ENCODE results near the gene KRT4.

The KRT4 gene

GRCh38 chr12:52784909-52785308 lies 29.0 kb downstream of the KRT4 start:
- no peak for FAIRE-seq

GRCh38 chr12:52783563-52784316 lies 30.2 kb downstream of the KRT4 start:
- no peak for DNase-seq (ENCODE audit: insufficient read length)
- no peak for FAIRE-seq
- TF ChIP-seq TAF1 (IDR thresholded peaks at IDR 0.05; ENCODE audit: borderline replicate concordance, low read depth, low read length) (no peak), POLR2A (IDR thresholded peaks at IDR 0.05; ENCODE audit: low read depth, low read length) (no peak), POLR2AphosphoS5 (IDR thresholded peaks at IDR 0.05; ENCODE audit: low read depth, low read length) (no peak)

More at GRCh38 chr12:52784909-52785308, 29.0 kb downstream of the KRT4 start:
- DNase-seq (ENCODE audit: insufficient read length) = no peak
- TF ChIP-seq POLR2AphosphoS5 (IDR thresholded peaks at IDR 0.05; ENCODE audit: low read depth, low read length) (no peak), POLR2A (IDR thresholded peaks at IDR 0.05; ENCODE audit: low read depth, low read length) (no peak), TAF1 (IDR thresholded peaks at IDR 0.05; ENCODE audit: borderline replicate concordance, low read depth, low read length) (no peak)

DNA sequence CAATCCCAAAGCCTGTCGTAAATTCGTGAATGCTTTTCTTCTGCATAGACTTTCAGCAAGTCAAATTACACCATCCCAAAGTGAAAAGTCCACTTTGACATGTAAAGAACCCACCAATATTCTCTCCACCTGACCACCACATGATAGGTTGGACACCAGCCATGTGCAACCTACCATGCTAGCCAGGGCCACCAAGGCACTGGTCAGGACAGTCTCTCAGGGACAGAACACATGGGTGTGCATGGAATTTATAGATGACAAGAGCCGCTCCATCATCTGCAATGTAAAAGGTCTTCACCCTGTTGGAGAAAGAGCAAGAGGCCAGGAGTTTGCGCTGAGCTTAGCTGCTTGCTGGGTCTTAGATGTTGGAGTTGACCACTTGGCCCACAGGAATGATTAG lies 31.4 kb downstream of the KRT4 start:
- FAIRE-seq (no peak), DNase-seq (ENCODE audit: insufficient read length) (no peak)
- TF ChIP-seq POLR2AphosphoS5 (IDR thresholded peaks at IDR 0.05; ENCODE audit: low read depth, low read length) (no peak), POLR2A (IDR thresholded peaks at IDR 0.05; ENCODE audit: low read depth, low read length) (no peak), TAF1 (IDR thresholded peaks at IDR 0.05; ENCODE audit: borderline replicate concordance, low read depth, low read length) (no peak)

DNA sequence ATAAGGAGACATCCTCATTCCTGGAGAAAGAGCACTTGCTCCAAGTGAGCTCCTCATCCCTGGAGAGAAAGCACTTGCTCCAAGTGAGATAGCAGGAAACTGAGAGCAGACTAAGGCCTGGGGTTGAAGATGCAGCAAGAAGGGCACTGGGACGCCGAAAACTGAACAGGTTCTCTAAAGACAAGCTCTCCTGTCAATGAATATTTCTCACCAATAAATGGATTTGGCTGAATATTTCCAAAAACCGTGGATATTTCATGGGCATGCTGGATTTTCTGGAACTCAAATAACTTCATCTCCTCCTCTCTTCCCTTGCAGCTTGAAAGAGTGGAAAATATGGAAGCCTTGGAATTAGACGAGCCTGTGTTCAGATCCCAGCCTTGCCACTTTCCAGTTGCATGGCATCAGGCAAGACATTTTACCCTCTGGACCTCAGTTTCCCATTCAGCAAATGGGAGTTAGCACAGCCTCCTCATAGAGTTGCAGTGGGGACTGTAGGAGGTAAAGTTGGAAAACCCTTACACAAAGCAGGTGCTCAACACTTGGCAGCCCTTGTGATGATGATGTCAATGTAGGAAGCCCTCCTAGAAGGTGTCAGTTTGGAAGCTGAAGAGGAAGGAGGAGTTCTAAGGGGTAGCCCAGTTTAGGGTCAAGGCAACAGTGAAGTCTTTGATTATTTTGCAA lies 32.4 kb downstream of the KRT4 start:
- FAIRE-seq = no peak
- TF ChIP-seq POLR2A (IDR thresholded peaks at IDR 0.05; ENCODE audit: low read depth, low read length) (no peak), TAF1 (IDR thresholded peaks at IDR 0.05; ENCODE audit: borderline replicate concordance, low read depth, low read length) (no peak), POLR2AphosphoS5 (IDR thresholded peaks at IDR 0.05; ENCODE audit: low read depth, low read length) (no peak)

GRCh38 chr12:52779914-52780313 lies 34.0 kb downstream of the KRT4 start:
- TF ChIP-seq POLR2A (IDR thresholded peaks at IDR 0.05; ENCODE audit: low read depth, low read length) (no peak), POLR2AphosphoS5 (IDR thresholded peaks at IDR 0.05; ENCODE audit: low read depth, low read length) (no peak), TAF1 (IDR thresholded peaks at IDR 0.05; ENCODE audit: borderline replicate concordance, low read depth, low read length) (no peak)
- DNase-seq (ENCODE audit: insufficient read length) (no peak), FAIRE-seq (no peak)

More for the DNA sequence above, 32.4 kb downstream of the KRT4 start:
- DNase-seq (ENCODE audit: insufficient read length) = no peak

- DNase-seq (ENCODE audit: insufficient read length) (no peak), FAIRE-seq (no peak)
- TF ChIP-seq TAF1 (IDR thresholded peaks at IDR 0.05; ENCODE audit: borderline replicate concordance, low read depth, low read length) = no peak
- no peak for TF ChIP-seq POLR2A (IDR thresholded peaks at IDR 0.05; ENCODE audit: low read depth, low read length)
- no peak for TF ChIP-seq POLR2AphosphoS5 (IDR thresholded peaks at IDR 0.05; ENCODE audit: low read depth, low read length)
Measured at GRCh38 chr12:52778833-52779232, 35.1 kb downstream of the KRT4 start.

DNA sequence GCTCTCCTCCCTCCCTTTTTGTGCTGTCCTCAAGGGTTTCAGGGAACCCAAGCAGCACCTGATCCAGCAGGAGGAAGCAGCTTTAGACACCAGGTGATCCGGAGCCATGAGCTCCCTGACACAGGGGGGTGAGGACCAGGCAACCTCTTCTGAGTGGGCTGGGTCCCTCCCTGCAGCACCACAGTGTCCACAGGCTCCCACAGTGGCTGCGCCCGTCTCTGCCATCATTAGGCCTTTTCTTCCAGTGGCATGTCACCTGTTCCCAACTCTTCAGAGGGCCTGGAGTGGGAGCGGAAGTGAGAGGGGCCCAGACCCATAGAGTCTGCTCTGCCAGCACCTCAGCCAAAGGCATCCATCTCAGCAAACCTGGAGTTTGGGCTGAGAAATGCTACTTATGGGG lies 36.4 kb downstream of the KRT4 start:
- DNase-seq (ENCODE audit: insufficient read length) (no peak), FAIRE-seq (no peak)
- TF ChIP-seq TAF1 (IDR thresholded peaks at IDR 0.05; ENCODE audit: borderline replicate concordance, low read depth, low read length) (no peak), POLR2AphosphoS5 (IDR thresholded peaks at IDR 0.05; ENCODE audit: low read depth, low read length) (no peak), POLR2A (IDR thresholded peaks at IDR 0.05; ENCODE audit: low read depth, low read length) (no peak)

DNA sequence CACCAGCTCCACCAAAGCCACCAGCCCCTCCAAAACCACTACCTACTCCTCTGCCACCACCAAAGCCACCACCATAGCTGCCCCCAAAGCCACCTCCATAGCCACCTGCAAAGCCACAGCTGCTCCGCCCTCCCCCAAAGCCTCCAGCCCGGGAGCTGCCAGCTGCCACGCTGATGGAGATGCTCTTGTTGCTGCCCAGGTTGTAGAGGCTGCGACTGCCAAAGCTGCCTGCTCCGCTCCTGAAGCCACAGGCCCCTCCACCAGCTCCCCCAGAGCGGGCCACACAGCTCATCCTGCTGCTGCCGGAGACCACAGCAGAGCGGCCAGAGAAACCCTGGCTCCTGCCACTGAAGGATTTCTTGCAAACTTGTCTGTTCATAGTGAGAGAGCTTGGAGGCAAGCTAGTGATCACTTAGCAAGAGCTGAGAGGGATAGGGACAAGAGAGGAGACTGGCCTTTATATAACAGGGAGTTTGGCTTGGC lies 37.0 kb downstream of the KRT4 start, which contains the start of gene KRT76:
TSS of gene KRT76 (minus strand) at position 433 of the 483 bp plus-strand sequence. CDS start at position 379, 54 bp downstream.
- no peak for FAIRE-seq
- no peak for TF ChIP-seq TAF1 (IDR thresholded peaks at IDR 0.05; ENCODE audit: borderline replicate concordance, low read depth, low read length)
- no peak for TF ChIP-seq POLR2A (IDR thresholded peaks at IDR 0.05; ENCODE audit: low read depth, low read length)
- no peak for TF ChIP-seq POLR2AphosphoS5 (IDR thresholded peaks at IDR 0.05; ENCODE audit: low read depth, low read length)
- DNase-seq (ENCODE audit: insufficient read length) = no peak

DNA sequence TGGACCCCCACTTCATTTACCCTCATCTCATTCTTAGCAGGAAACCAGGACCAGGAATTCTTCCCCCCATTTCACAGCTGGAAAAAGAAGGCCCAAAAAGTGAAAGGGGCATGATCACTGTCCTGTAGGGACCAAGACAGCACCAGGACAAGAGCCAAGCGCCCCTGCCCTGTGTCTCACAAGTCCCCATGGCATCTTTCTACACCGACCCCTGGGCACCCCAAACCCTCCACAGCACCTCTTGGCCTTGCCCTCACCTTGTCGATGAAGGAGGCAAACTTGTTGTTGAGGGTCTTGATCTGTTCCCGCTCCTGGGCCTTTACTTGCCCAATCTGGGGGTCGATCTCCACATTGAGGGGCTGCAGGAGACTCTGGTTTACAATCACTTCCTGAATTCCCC lies 37.5 kb downstream of the KRT4 start:
- FAIRE-seq = no peak

DNA sequence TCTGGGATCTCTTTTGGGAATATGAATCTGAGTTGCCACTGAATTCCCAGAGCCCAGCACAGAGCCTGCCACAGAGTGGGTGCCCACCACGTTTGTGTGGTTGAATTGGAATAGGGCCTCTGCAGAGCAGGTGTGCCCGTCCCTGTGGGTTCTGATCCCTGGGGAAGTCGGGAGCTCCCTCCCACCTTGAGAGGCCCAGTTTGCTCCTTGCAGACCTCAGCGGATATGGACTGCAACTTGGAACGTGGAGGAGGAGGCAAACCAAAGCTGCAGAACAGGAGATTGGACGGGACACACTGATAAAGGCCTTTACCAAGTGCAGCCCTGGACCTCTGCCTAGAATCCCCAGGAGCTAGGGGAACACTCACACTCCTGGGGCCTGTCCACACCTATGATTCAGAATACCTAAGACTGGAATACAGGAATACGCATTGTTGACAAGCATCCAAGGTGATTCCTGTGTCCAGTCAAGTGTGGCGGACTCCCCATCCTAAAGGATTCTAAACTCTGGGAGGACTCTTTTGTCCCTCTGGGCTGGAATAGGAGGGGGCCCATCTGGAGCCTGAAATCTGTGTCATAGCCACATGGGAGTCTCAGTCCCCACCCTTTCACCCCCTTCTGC lies 39.2 kb downstream of the KRT4 start:
- TF ChIP-seq TAF1 (IDR thresholded peaks at IDR 0.05; ENCODE audit: borderline replicate concordance, low read depth, low read length) (no peak), POLR2A (IDR thresholded peaks at IDR 0.05; ENCODE audit: low read depth, low read length) (no peak), POLR2AphosphoS5 (IDR thresholded peaks at IDR 0.05; ENCODE audit: low read depth, low read length) (no peak)
- DNase-seq (ENCODE audit: insufficient read length) (no peak), FAIRE-seq (no peak)

More for the DNA sequence above, 37.5 kb downstream of the KRT4 start:
- no peak for DNase-seq (ENCODE audit: insufficient read length)
- TF ChIP-seq POLR2A (IDR thresholded peaks at IDR 0.05; ENCODE audit: low read depth, low read length) (no peak), POLR2AphosphoS5 (IDR thresholded peaks at IDR 0.05; ENCODE audit: low read depth, low read length) (no peak), TAF1 (IDR thresholded peaks at IDR 0.05; ENCODE audit: borderline replicate concordance, low read depth, low read length) (no peak)

DNA sequence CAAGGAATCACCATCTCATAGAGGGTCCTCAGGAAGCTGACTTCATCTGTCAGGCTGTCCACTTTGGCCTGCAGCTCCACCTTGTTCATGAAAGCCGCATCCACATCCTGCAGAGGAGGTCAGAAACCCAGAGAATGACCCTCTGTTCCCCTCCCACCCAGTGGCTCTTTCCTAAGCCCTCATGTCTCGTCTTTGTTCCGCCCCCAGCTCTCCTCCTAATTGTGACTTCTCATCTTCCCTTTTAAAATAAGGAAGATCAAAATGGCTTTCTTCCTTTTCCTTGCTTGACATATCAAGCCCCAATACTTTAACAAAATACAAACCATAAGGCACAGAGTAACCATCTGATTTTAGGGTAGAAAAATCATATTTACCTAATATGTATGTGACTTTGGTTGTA lies 41.1 kb downstream of the KRT4 start:
- TF ChIP-seq POLR2AphosphoS5 (IDR thresholded peaks at IDR 0.05; ENCODE audit: low read depth, low read length) (no peak), POLR2A (IDR thresholded peaks at IDR 0.05; ENCODE audit: low read depth, low read length) (no peak), TAF1 (IDR thresholded peaks at IDR 0.05; ENCODE audit: borderline replicate concordance, low read depth, low read length) (no peak)
- FAIRE-seq (no peak), DNase-seq (ENCODE audit: insufficient read length) (no peak)

Data from GM12892 (cell line).